MM.1S (cell line): ENCODE measurements around the gene SNX11.

Source experiments
- DNase-seq: peaks from one replicate; pipeline ENCODE4 v3.0.0-alpha.2; 2015
- H2AFZ ChIP-seq: fragments of 300-600 bp; sonication (generic); 2 replicates; pipeline ENCODE4 v1.6.0; 2016; ENCODE audit warnings: antibody characterized with exemption, low read length
- H3F3A ChIP-seq: fragments of 300-600 bp; sonication (generic); 2 replicates; pipeline ENCODE4 v1.6.1; 2016; ENCODE audit warnings: mild to moderate bottlenecking, antibody characterized with exemption, low read length, moderate library complexity, mixed read lengths; ENCODE audit not compliant: insufficient read depth
- H3K27ac ChIP-seq: fragments of 300-600 bp; sonication (generic); 2 replicates; pipeline ENCODE4 v1.5.1; 2016; ENCODE audit warnings: mild to moderate bottlenecking, low read length
- H3K27me3 ChIP-seq: fragments of 300-600 bp; sonication (generic); replicated peaks from 2 replicates; pipeline ENCODE4 v1.6.0; 2016; ENCODE audit warnings: low read length; ENCODE audit not compliant: insufficient read depth
- H3K36me3 ChIP-seq: fragments of 300-600 bp; sonication (generic); replicated peaks from 2 replicates; pipeline ENCODE4 v1.6.1; 2016; ENCODE audit warnings: mild to moderate bottlenecking, low read length, mixed read lengths; ENCODE audit not compliant: insufficient read depth
- H3K4me1 ChIP-seq: fragments of 300-600 bp; sonication (generic); 2 replicates; pipeline ENCODE4 v1.6.1; 2016; ENCODE audit warnings: low read length, mixed read lengths
- H3K4me2 ChIP-seq: fragments of 300-600 bp; sonication (generic); 2 replicates; pipeline ENCODE4 v1.6.0; 2016; ENCODE audit warnings: low read depth, low read length
- H3K4me3 ChIP-seq: fragments of 300-600 bp; sonication (generic); 2 replicates; pipeline ENCODE4 v1.5.1; 2016; ENCODE audit warnings: low read length, mixed read lengths
- H3K79me2 ChIP-seq: fragments of 300-600 bp; sonication (generic); 2 replicates; pipeline ENCODE4 v1.6.1; 2016; ENCODE audit warnings: mixed run types, low read length, mixed read lengths
- H3K9ac ChIP-seq: fragments of 300-600 bp; sonication (generic); 2 replicates; pipeline ENCODE4 v1.6.1; 2016; ENCODE audit warnings: low read length, mixed read lengths
- H3K9me2 ChIP-seq: fragments of 300-600 bp; sonication (generic); replicated peaks from 2 replicates; pipeline ENCODE4 v1.6.1; 2016; ENCODE audit warnings: mild to moderate bottlenecking, low read length, mixed read lengths; ENCODE audit not compliant: insufficient read depth
- H3K9me3 ChIP-seq: fragments of 300-600 bp; sonication (generic); replicated peaks from 2 replicates; pipeline ENCODE4 v1.6.1; 2016; ENCODE audit warnings: mild to moderate bottlenecking, low read length, mixed read lengths; ENCODE audit not compliant: insufficient read depth
- H4K20me1 ChIP-seq: fragments of 300-600 bp; sonication (generic); 2 replicates; pipeline ENCODE4 v1.6.1; 2016; ENCODE audit warnings: mild to moderate bottlenecking, low read length, moderate library complexity, mixed read lengths; ENCODE audit not compliant: insufficient read depth
- EZH2 ChIP-seq: fragments of 300-600 bp; sonication (generic); optimal IDR thresholded peaks from 2 replicates; pipeline ENCODE3; 2017; ENCODE audit warnings: low read depth, mild to moderate bottlenecking, antibody characterized with exemption, low read length, mixed read lengths
- EZH2phosphoT487 ChIP-seq: fragments of 300-600 bp; sonication (generic); IDR thresholded peaks from 2 replicates; pipeline ENCODE4 v1.6.1; 2018; ENCODE audit warnings: antibody characterized with exemption, low read length
- TF ChIP-seq, protein P1 (sequence below): fragments of 300-600 bp; sonication (generic); IDR thresholded peaks from 2 replicates; pipeline ENCODE4 v1.5.1; 2016; ENCODE audit warnings: antibody characterized with exemption, low read length, mixed read lengths

SNX11 gene

DNA sequence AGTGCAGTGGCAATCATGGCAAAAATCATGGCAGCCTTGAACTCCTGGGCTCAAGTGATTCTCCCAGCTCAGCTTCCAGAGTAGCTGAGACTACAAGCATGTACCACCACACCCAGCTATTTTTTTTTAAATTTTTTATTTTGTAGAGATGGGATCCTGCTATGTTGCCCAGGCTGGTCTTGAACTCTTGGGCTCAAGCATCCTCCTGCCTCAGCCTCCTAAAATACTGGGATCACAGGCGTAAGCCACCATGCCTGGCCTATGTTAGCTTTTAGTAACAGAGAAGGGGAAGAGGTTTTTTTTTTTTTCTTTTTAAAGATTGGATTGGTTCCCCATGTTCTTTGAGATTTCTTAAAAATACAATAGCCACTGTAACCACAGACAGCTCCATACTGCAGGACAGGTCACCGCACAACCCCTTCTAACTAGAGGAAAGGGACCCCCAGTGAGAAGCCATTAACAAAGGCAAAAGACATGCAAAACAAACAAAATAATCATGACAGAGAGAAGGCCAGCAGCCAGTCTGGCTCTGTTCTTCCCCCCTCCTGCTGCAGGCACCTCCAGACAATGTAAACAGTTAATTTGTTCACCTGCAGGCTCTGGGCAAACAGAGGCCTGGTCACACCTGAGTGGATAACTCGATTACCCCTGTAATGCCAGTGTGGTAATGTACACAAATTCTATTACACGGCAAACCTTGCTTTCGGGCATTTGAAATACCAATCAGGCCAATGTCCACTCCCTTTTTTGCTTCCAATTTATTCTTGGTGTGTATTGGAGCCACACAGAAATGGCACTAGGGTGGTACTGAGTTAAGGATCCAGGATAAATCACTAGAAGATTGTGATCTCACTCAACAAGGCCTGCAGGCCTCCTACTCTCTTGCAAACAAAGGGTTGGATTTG is 52.9 kb downstream of the SNX11 start:
- Histone ChIP-seq H3K4me2 (no peak overlapping the region), H3K4me3 (no peak overlapping the region), H2AFZ (no peak overlapping the region), H4K20me1 (no peaks in the 10 kb centered on the region), H3K9ac (no peak overlapping the region), H3K9me3 (no peaks in the 10 kb centered on the region), H3K36me3 (no peaks in the 10 kb centered on the region), H3K9me2 (no peaks in the 10 kb centered on the region), H3K79me2 (no peaks in the 10 kb centered on the region), H3K27me3 (no peaks in the 10 kb centered on the region), H3K27ac (no peak overlapping the region), H3F3A (no peaks in the 10 kb centered on the region), H3K4me1 (no peaks in the 10 kb centered on the region)
- DNase-seq: no peak
- TF ChIP-seq EZH2 (no peak), EZH2phosphoT487 (no peak)
- TF ChIP-seq, protein P1, sequence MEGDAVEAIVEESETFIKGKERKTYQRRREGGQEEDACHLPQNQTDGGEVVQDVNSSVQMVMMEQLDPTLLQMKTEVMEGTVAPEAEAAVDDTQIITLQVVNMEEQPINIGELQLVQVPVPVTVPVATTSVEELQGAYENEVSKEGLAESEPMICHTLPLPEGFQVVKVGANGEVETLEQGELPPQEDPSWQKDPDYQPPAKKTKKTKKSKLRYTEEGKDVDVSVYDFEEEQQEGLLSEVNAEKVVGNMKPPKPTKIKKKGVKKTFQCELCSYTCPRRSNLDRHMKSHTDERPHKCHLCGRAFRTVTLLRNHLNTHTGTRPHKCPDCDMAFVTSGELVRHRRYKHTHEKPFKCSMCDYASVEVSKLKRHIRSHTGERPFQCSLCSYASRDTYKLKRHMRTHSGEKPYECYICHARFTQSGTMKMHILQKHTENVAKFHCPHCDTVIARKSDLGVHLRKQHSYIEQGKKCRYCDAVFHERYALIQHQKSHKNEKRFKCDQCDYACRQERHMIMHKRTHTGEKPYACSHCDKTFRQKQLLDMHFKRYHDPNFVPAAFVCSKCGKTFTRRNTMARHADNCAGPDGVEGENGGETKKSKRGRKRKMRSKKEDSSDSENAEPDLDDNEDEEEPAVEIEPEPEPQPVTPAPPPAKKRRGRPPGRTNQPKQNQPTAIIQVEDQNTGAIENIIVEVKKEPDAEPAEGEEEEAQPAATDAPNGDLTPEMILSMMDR: no peak

DNA sequence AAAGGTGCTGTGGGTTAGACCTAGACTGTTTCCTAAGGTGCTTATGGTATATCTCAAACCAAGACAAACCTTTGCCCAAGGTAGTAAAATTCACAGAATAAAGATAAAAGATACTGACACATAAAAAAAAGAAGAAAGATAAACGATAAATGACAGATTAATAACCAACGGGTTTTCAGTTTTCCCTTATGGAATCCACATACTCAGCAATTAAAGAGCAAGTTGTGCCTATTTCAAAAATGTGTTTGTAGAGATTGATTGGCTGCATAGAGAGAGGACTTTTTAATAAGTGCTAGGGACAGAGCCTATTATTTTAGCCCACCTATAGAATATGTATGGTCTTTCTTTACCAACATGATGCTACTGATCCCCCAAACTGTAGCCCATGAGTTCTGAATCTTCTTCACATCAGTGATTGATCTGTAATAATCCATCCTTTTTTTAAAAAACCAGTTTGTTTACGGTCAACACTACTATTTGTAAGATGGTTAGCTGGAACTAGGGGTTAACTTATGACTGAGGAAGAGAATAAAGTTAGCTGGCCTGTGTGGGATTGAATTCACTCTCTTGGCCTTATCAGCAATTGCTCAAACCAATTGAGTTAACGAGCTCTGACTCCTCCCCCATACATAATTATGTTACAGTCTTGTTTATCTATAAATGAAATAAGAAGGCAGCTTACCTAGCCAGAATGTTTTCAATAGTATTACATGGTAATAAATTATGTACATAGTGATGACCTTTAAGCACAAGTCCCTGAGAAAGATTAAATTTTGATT is 53.8 kb downstream of the SNX11 start:
- no peak overlapping the region for H3K4me2 ChIP-seq
- H3K36me3 ChIP-seq: no peaks in the 10 kb centered on the region
- no peak overlapping the region for H2AFZ ChIP-seq
- H3K79me2 ChIP-seq: no peaks in the 10 kb centered on the region
- H3K4me3 ChIP-seq: no peak overlapping the region
- no peak for TF ChIP-seq EZH2
- TF ChIP-seq, protein P1: no peak
- no peak for TF ChIP-seq EZH2phosphoT487
- H3K9ac ChIP-seq: no peak overlapping the region
- H3K4me1 ChIP-seq: no peaks in the 10 kb centered on the region
- no peaks in the 10 kb centered on the region for H4K20me1 ChIP-seq
- no peak overlapping the region for H3K27ac ChIP-seq
- H3F3A ChIP-seq: no peaks in the 10 kb centered on the region
- DNase-seq: no peak
- H3K9me3 ChIP-seq: no peaks in the 10 kb centered on the region
- no peaks in the 10 kb centered on the region for H3K9me2 ChIP-seq
- no peaks in the 10 kb centered on the region for H3K27me3 ChIP-seq

DNA sequence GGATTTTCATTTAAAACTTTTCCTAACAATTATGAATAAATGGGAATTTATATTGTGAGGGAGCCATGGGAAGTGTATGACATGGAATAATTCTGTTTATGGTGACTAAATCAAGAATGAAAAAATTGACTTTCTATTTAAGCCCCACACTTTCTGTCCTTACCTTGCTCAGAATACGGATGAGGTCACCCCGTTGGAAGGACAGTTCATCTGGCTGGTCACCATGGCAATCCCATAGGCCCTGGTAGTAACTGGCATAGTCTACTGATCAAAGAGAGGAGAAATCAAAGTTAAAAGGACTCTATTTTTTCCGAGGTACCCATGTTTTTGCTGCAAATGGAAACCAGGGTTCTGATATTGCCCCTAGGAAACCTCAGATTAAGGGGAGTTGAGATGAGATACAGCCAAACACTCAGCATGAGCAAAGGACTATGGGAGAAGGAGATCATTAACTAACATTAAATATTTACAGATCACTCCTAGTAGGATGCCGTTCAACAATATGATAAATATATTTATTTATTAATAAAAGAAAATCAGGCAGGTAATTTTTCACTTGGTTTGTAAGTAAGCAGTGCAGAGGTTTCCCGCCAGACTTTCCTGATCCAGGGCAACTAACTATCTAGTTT is 54.9 kb downstream of the SNX11 start:
- Histone ChIP-seq H3K4me3 (no peak overlapping the region), H4K20me1 (no peaks in the 10 kb centered on the region), H3K36me3 (no peaks in the 10 kb centered on the region), H3K27ac (no peak overlapping the region), H3K4me1 (no peaks in the 10 kb centered on the region), H3F3A (no peaks in the 10 kb centered on the region), H3K9me3 (no peaks in the 10 kb centered on the region), H3K9me2 (no peaks in the 10 kb centered on the region), H3K79me2 (no peaks in the 10 kb centered on the region), H2AFZ (peak overlapping the region; percentile 47; the same call in 1 of the 2 replicates), H3K4me2 (no peak overlapping the region), H3K27me3 (no peaks in the 10 kb centered on the region), H3K9ac (no peak overlapping the region)
- DNase-seq: no peak
- TF ChIP-seq, protein P1: no peak
- TF ChIP-seq EZH2phosphoT487 (no peak), EZH2 (no peak)
